Thymus (tissue), 11 donors: ENCODE measurements around the gene ERBB2. TPM values are rescaled to one million over a fixed set of nuclear protein-coding genes. Genes with fewer than 3 reads are reported as not detected.
A peak's percentile ranks its signal among the peaks of the same experiment; 100 is the strongest.

Experiments used
- DNase-seq, 9 donors: peaks; one replicate each; pipeline ENCODE4 v3.0.0-alpha.2; 2013; ENCODE audit warnings: low spot score in 9 of 9, low read depth in 6 of 9, missing footprints in 1 of 9
- H3K27ac ChIP-seq, 2 donors: one replicate each; pipeline ENCODE4 v1.5.1; 2013; ENCODE audit warnings: control low read depth in 1 of 2, low read depth in 1 of 2, low read length in 1 of 2, mild to moderate bottlenecking in 1 of 2, moderate library complexity in 1 of 2
- H3K27me3 ChIP-seq, 2 donors: one replicate each; pipeline ENCODE4 v1.5.1; 2013; ENCODE audit warnings: low read length in 1 of 2; ENCODE audit not compliant: control insufficient read depth in 2 of 2, insufficient read depth in 1 of 2
- H3K36me3 ChIP-seq, 2 donors: one replicate each; pipeline ENCODE4 v1.5.1; 2013; ENCODE audit warnings: low read length in 1 of 2, mild to moderate bottlenecking in 1 of 2, moderate library complexity in 1 of 2; ENCODE audit not compliant: control insufficient read depth in 2 of 2, insufficient read depth in 2 of 2
- H3K4me1 ChIP-seq, 2 donors: one replicate each; pipeline ENCODE4 v1.5.1; 2013; ENCODE audit warnings: low read length in 2 of 2; ENCODE audit not compliant: control insufficient read depth in 2 of 2, insufficient read depth in 2 of 2
- H3K4me3 ChIP-seq, 2 donors: one replicate each; pipeline ENCODE4 v1.5.1; 2013; ENCODE audit warnings: low read length in 2 of 2, control low read depth in 1 of 2, mild to moderate bottlenecking in 1 of 2
- H3K9me3 ChIP-seq, 2 donors: one replicate each; pipeline ENCODE4 v1.5.1; 2013; ENCODE audit warnings: low read length in 1 of 2, mild to moderate bottlenecking in 1 of 2; ENCODE audit not compliant: control insufficient read depth in 2 of 2, insufficient read depth in 1 of 2
- WGBS: extraction: QIAGEN DNeasy Blood & Tissue Kit; methylation state at CpG from one replicate; pipeline ENCODE4 v1.1.7; 2013; 5-methylcytosine and 5-hydroxymethylcytosine counted together
- polyA plus RNA-seq: library from polyadenylated mRNA; stranded (reverse); fragments of 200-250 nt; gene quantifications from one replicate; pipeline ENCODE4 v1.2.3, GENCODE V29; 2013
- total RNA-seq: library from RNA; stranded (reverse); fragments of 120-200 nt; gene quantifications from one replicate; pipeline ENCODE4 v1.2.4, GENCODE V29; 2013
- donor health status: healthy.

Gene ERBB2
- total and polyA plus RNA-seq, 2 donors: 6.1 to 14.3 TPM

DNA sequence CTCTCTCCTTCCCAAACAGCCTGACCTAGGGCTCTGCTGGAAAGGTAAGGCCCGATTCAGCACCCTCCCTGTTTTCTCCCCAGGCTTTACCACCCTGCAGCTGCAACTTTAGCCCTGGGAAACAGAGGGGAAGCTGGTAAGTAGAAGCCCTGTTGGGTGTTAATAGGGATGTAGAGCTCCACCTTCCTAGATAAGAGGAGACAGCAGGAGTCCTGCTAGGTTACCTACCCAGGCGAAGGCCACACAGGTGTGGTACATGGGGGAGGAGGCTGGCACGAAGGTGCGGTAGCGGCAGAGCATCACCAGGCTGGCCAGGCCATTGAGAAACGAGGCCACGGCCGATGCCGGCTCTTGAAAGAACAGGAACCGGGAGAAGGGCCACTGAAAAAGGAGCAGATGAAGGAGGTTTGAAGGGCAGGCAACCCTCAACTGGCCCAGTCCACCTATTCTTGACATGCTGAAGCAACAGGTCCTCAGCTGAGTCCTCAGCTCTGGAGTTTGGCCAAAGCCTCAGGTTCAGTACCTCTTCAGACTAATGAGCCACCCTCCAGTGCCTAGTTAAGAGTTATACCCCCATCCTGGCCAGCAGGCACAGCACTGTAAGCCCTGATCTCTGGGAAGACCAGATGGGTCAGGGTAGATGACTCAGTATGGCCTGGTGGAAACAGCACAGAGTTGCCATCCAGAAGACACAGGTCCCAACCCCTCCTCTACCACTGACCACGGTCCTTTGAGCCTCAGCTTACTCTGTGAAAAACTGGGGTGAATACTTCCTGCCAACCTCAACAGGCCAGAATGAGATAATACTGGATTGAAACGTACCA lies 15.3 kb upstream of the ERBB2 start:
- H3K36me3 ChIP-seq: peaks cover 6 to 12% of the 10 kb centered on the region in 2 donors
- peaks cover 2 to 4% of the 10 kb centered on the region in 2 donors for H3K27me3 ChIP-seq
- DNase-seq: no peak
- H3K4me3 ChIP-seq: no peak overlapping the region
- H3K27ac ChIP-seq: no peak overlapping the region
- peaks cover 11 to 20% of the 10 kb centered on the region in 2 donors for H3K4me1 ChIP-seq
- WGBS: 96% methylated on average over 12 of the region's 12 CpGs
- peaks cover 0 to 4% of the 10 kb centered on the region in 2 donors for H3K9me3 ChIP-seq

DNA sequence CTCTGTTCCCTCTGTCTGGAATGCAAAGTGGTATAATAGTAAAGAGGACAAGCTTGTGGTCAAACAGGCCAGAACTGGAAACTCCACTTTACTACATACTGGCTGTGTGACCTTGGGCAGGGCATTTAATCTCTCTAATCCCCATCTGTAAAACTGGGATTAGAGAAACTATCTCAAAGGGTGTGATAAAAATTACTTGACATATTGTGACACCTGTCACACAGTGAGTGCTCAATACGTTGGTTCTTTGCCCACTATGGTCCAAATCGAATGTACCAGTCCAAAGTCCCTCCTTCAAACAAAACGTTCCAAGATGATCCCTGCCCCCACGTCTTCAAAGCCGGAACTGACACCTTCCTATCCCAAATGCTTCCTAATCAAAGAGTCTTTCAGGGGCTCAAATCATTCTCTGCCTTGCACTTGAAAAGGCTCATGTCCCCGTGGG lies 12.7 kb upstream of the ERBB2 start:
- peak overlapping the region; percentile 84 to 89 for H3K4me3 ChIP-seq
- peaks cover 7 to 9% of the 10 kb centered on the region in 2 donors for H3K27me3 ChIP-seq
- peaks cover 6 to 9% of the 10 kb centered on the region in 2 donors for H3K36me3 ChIP-seq
- peaks cover 6 to 10% of the 10 kb centered on the region in 2 donors for H3K4me1 ChIP-seq
- H3K27ac ChIP-seq: no peak overlapping the region
- WGBS: 76% methylated on average over 6 of the region's 6 CpGs
- no peaks in the 10 kb centered on the region for H3K9me3 ChIP-seq
- DNase-seq: no peak

DNA sequence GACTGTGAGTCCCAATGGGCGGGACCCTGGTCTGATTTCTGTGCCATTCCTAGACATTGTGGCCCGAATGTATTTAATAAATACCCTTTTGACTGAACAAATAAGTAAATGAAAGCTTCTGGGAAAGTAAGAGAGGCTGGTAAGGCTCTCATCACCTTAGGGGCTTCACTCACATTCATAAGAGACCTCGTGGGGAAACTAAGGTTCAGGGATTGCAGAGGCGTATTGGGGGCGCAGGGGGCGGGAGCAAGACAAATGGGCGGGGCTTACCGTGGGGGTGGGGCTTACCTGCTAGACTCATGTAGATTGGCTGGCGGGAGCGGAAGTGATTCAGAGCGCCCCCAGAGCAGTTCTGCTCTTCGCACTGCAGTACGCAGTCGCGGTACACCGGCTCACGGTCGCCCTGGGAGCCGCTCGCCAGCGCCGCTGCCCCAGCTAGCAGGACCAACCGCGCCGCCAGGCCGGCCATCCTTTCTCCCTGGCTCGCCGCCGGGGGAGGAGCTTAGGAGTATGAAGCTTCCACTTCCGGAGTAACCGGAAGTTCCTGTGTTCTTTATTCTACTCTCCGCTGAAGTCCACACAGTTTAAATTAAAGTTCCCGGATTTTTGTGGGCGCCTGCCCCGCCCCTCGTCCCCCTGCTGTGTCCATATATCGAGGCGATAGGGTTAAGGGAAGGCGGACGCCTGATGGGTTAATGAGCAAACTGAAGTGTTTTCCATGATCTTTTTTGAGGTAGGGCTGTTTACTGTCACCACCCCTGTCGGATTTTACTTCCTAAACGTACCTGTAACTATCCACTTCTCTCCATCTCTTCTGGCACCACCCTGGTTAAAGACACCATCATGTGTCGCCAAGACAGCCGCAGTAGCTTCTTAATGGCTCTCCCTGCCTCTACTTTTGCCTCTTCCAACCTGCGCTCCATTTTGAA lies 12.1 kb upstream of the ERBB2 start, which contains the start of gene PGAP3:
TSS of gene PGAP3 (minus strand) at position 512 of the 929 bp plus-strand sequence. CDS start at position 469, 43 bp downstream.
- peaks cover 6 to 10% of the 10 kb centered on the region in 2 donors for H3K4me1 ChIP-seq
- H3K4me3 ChIP-seq: peak within 1 kb of the TSS; percentile 84 to 89
- H3K9me3 ChIP-seq: no peaks in the 10 kb centered on the region
- peak within 1 kb of the TSS; percentile 91 for H3K27ac ChIP-seq
- H3K27me3 ChIP-seq: peaks cover 7 to 9% of the 10 kb centered on the region in 2 donors
- 8% methylated on average over 45 of the region's 45 CpGs for WGBS
- peaks cover 6 to 9% of the 10 kb centered on the region in 2 donors for H3K36me3 ChIP-seq
- peak; percentile 68 to 93 (median 72) for DNase-seq

DNA sequence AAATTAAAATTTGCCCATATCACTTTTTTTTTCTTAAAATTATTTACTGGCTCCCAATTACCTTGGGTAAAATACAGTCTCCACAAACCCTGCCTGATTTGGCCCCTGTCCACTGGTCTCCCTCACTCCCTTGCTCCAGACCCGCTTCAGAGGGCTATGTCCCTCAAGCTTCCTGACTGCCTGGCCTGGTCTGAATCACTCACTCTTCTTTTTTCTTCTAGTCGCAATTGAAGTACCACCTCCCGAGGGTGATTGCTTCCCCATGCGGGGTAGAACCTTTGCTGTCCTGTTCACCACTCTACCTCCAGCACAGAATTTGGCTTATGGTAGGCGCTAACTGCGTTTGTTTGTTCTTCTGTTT lies 11.4 kb upstream of the ERBB2 start:
- WGBS: 47% methylated on average over 6 of the region's 6 CpGs
- H3K4me3 ChIP-seq: peak overlapping the region; percentile 84 to 89
- peaks cover 4 to 6% of the 10 kb centered on the region in 2 donors for H3K36me3 ChIP-seq
- H3K27me3 ChIP-seq: peaks cover 7 to 9% of the 10 kb centered on the region in 2 donors
- H3K4me1 ChIP-seq: peaks cover 6 to 10% of the 10 kb centered on the region in 2 donors
- H3K27ac ChIP-seq: peak overlapping the region in 1 of 2 donors; percentile 91
- no peak for DNase-seq
- no peaks in the 10 kb centered on the region for H3K9me3 ChIP-seq

DNA sequence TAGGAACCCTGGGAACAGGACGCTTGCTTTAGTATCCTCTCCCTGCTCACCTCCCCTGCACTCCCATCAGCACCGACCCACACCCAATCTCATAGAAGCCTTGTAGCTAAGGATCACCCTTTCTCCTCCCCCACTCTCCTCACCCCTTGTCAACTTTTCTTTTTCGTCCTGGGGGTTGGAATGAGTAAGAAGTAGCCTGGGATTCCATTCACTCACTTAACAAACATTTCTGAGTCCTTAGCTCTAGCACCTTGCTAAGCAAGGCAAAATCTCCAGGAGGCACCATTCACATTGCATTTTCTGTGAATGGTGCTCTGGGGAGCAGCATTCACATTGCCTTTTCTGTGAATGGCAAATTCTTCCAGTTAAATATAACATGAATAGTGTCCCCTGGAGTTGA lies 10.9 kb upstream of the ERBB2 start:
- H3K27ac ChIP-seq: no peak overlapping the region
- peak overlapping the region in 1 of 2 donors; percentile 84 for H3K4me3 ChIP-seq
- 88% methylated on average over 3 of the region's 3 CpGs for WGBS
- peaks cover 4 to 6% of the 10 kb centered on the region in 2 donors for H3K36me3 ChIP-seq
- H3K27me3 ChIP-seq: peaks cover 7 to 9% of the 10 kb centered on the region in 2 donors
- no peak for DNase-seq
- peaks cover 6 to 10% of the 10 kb centered on the region in 2 donors for H3K4me1 ChIP-seq
- no peaks in the 10 kb centered on the region for H3K9me3 ChIP-seq

DNA sequence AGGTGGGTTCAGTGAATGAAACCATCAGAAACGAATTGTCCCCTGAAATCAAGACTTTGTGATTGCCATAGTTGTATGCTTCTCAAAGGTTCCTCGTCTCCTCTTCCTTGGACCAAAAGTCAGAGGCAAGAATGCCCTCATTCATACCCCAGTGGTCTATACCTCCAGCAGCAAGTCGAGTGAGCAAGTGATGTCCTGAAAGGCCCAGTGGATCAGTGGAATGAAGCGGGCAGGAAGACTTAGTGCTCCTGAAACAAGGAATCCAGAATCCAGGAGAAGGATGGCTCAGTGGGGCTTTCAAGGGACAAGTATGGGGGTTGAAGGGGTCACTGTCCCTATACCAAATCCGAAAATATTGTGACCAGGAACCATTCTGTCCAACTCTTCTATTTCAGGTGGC lies 5.3 kb upstream of the ERBB2 start:
- WGBS: 97% methylated on average over 5 of the region's 5 CpGs
- H3K4me3 ChIP-seq: no peak overlapping the region
- DNase-seq: no peak
- H3K36me3 ChIP-seq: no peaks in the 10 kb centered on the region
- H3K27ac ChIP-seq: no peak overlapping the region
- H3K9me3 ChIP-seq: no peaks in the 10 kb centered on the region
- H3K27me3 ChIP-seq: peaks cover 15 to 21% of the 10 kb centered on the region in 2 donors
- H3K4me1 ChIP-seq: no peaks in the 10 kb centered on the region

DNA sequence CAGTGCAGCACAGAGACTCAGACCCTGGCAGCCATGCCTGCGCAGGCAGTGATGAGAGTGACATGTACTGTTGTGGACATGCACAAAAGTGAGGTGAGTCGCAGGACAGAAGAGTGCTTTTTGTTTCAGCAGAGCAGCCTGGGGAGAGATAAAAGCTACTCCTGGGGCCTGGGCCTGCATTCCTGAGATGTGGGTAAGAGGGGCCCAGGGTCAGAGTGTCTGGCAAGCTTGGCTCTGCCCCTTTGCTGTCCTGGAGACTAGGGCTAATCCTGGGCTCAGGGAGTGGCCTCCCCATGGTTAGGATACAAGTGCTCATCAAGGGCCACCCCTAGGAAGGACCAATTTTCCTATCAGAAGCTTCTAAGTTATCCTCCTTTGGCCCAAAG lies 4.8 kb upstream of the ERBB2 start:
- Histone ChIP-seq H3K27me3 (peaks cover 20 to 26% of the 10 kb centered on the region in 2 donors), H3K27ac (no peak overlapping the region), H3K4me3 (no peak overlapping the region), H3K9me3 (no peaks in the 10 kb centered on the region), H3K36me3 (no peaks in the 10 kb centered on the region), H3K4me1 (no peaks in the 10 kb centered on the region)
- WGBS: 97% methylated on average over 2 of the region's 2 CpGs
- no peak for DNase-seq

DNA sequence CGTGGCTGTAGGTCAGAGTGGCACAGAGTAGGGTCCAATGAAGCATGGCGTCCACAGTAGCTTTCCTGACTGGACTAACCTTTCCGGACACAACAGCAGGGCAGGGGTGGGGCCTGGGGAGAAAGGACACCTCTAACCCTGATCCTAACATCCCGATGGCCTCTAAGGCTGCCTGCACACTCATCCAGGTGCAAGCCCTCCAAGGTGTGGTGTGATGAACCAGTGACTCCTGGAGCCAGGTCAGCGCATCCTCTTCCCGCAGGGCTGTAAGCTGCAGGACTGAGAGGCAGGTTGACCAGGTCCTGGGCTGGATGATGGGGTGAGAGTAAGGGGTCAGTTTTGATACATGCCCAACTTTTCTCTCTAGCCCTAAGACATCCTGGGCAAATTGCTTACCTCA lies 3.1 kb upstream of the ERBB2 start:
- DNase-seq: no peak
- H3K36me3 ChIP-seq: no peaks in the 10 kb centered on the region
- 96% methylated on average over 6 of the region's 6 CpGs for WGBS
- no peak overlapping the region for H3K4me3 ChIP-seq
- H3K27ac ChIP-seq: no peak overlapping the region
- H3K27me3 ChIP-seq: peaks cover 30 to 38% of the 10 kb centered on the region in 2 donors
- no peaks in the 10 kb centered on the region for H3K9me3 ChIP-seq
- peaks cover 0 to 3% of the 10 kb centered on the region in 2 donors for H3K4me1 ChIP-seq
